B cell (primary cell): ENCODE data around the gene EML5. TPM values are rescaled to one million over a fixed set of nuclear protein-coding genes. Genes with fewer than 3 reads are reported as not detected.

ENCODE experiments used
- ATAC-seq: fragments of 200-7000 bp; cut with Tn5 transposase; one replicate; pipeline ENCODE4 v1.10.0; 2021; ENCODE audit warnings: low read depth, mild to moderate bottlenecking, moderate number of reproducible peaks, moderate library complexity
- CTCF ChIA-PET: fragments of 350-600 bp; sonication (Branson Sonifier 250); formaldehyde crosslinking; loops from one replicate; lab custom pipeline; 2021; ENCODE audit warnings: antibody characterized with exemption, inconsistent platforms; lab: Charles Lee
- POLR2A ChIA-PET: fragments of 350-600 bp; sonication (Branson Sonifier 250); formaldehyde crosslinking; loops from one replicate; lab custom pipeline; 2021; ENCODE audit warnings: antibody characterized with exemption; lab: Charles Lee
- DNase-seq: peaks from one replicate; pipeline ENCODE4 v3.0.0; 2013
- H2AFZ ChIP-seq: 2 replicates; pipeline ENCODE4 v1.6.1; 2012; ENCODE audit warnings: mild to moderate bottlenecking, low read depth, low read length; ENCODE audit not compliant: insufficient read depth, poor library complexity, severe bottlenecking
- H3K27ac ChIP-seq, 2 donors: 1 replicate in 1 of 2; 2 replicates in 1 of 2; pipeline ENCODE4 v1.5.1; 2012 to 2013; ENCODE audit warnings: low read length in 2 of 2, mild to moderate bottlenecking in 2 of 2, moderate library complexity in 1 of 2
- H3K27me3 ChIP-seq, 4 experiments: fragments of 200-600 bp in 1 of 4; sonication (generic) in 1 of 4; replicated peaks in 1 of 4; 1 replicate in 2 of 4; 2 replicates in 2 of 4; pipeline versions ENCODE4 v1.6.1 to v1.7.0; 2013 to 2016; ENCODE audit warnings: low read length in 3 of 4, mild to moderate bottlenecking in 2 of 4, mixed read lengths in 1 of 4, moderate library complexity in 1 of 4; ENCODE audit not compliant: insufficient read depth in 4 of 4, control insufficient read depth in 3 of 4; ENCODE audit errors: control extremely low read depth in 1 of 4
- H3K36me3 ChIP-seq, 2 experiments: replicated peaks in 1 of 2; 1 replicate in 1 of 2; 2 replicates in 1 of 2; pipeline versions ENCODE4 v1.6.1 to v1.7.1; 2013; ENCODE audit warnings: low read length in 1 of 2; ENCODE audit not compliant: insufficient read depth in 2 of 2, control insufficient read depth in 1 of 2; ENCODE audit errors: control extremely low read depth in 1 of 2, extremely low read depth in 1 of 2
- H3K4me1 ChIP-seq, 2 donors: fragments of 200-600 bp in 1 of 2; sonication (generic) in 1 of 2; 1 replicate in 1 of 2; 2 replicates in 1 of 2; pipeline versions ENCODE4 v1.5.1 to v1.6.1; 2013 to 2017; ENCODE audit warnings: low read length in 2 of 2; ENCODE audit not compliant: control insufficient read depth in 2 of 2, insufficient read depth in 2 of 2
- H3K4me2 ChIP-seq: replicated peaks from 2 replicates; pipeline ENCODE3; 2012; ENCODE audit warnings: mild to moderate bottlenecking, low read depth, low read length; ENCODE audit not compliant: poor library complexity, severe bottlenecking
- H3K4me3 ChIP-seq, 5 experiments: fragments of 200-600 bp in 1 of 5; sonication (generic) in 1 of 5; 1 replicate in 3 of 5; 2 replicates in 2 of 5; pipeline versions ENCODE4 v1.5.1 to v1.7.0; 2011 to 2016; ENCODE audit warnings: low read length in 4 of 5, mild to moderate bottlenecking in 4 of 5, low read depth in 2 of 5, control low read depth in 1 of 5, moderate library complexity in 1 of 5; ENCODE audit not compliant: insufficient read depth in 1 of 5; ENCODE audit errors: control extremely low read depth in 1 of 5, extremely low read depth in 1 of 5
- H3K79me2 ChIP-seq: fragments of 200-600 bp; sonication (generic); one replicate; pipeline ENCODE4 v1.6.0; 2016; ENCODE audit warnings: low read length; ENCODE audit not compliant: control insufficient read depth, insufficient read depth
- H3K9ac ChIP-seq: fragments of 200-600 bp; sonication (generic); 2 replicates; pipeline ENCODE4 v1.6.1; 2017; ENCODE audit warnings: mild to moderate bottlenecking, low read length, moderate library complexity
- H3K9me3 ChIP-seq, 3 donors: one replicate each; pipeline versions ENCODE4 v1.6.1 to v1.7.1; 2013; ENCODE audit warnings: low read length in 2 of 3; ENCODE audit not compliant: control insufficient read depth in 2 of 3, insufficient read depth in 1 of 3; ENCODE audit errors: control extremely low read depth in 1 of 3
- H4K20me1 ChIP-seq: 2 replicates; pipeline ENCODE4 v1.6.0; 2012; ENCODE audit warnings: mild to moderate bottlenecking, low read length; ENCODE audit not compliant: insufficient read depth, control insufficient read depth, poor library complexity, severe bottlenecking
- H3K27ac Mint-ChIP-seq: one replicate; pipeline ENCODE4 v1.8.0; 2021; ENCODE audit warnings: mixed read lengths
- H3K27me3 Mint-ChIP-seq: one replicate; pipeline ENCODE4 v1.8.0; 2021; ENCODE audit warnings: mixed read lengths
- H3K4me1 Mint-ChIP-seq: one replicate; pipeline ENCODE4 v1.8.0; 2021; ENCODE audit warnings: mixed read lengths
- H3K4me3 Mint-ChIP-seq: one replicate; pipeline ENCODE4 v1.8.0; 2021; ENCODE audit warnings: mixed read lengths
- H3K9me3 Mint-ChIP-seq: one replicate; pipeline ENCODE4 v1.8.0; 2022; ENCODE audit warnings: mixed read lengths; ENCODE audit not compliant: insufficient read depth
- EZH2 ChIP-seq: IDR thresholded peaks from 2 replicates; pipeline ENCODE4 v1.6.1; 2012; ENCODE audit warnings: borderline replicate concordance, low read depth, mild to moderate bottlenecking, moderate library complexity, low read length; ENCODE audit not compliant: insufficient read depth, poor library complexity, severe bottlenecking
- WGBS: methylation state at CpG from one replicate; pipeline ENCODE4 v1.1.5; 2013; ENCODE audit warnings: missing lambda C conversion rate; ENCODE audit not compliant: insufficient coverage; 5-methylcytosine and 5-hydroxymethylcytosine counted together
- intact Hi-C: fragments of 100-400 bp; cut with micrococcal nuclease; formaldehyde crosslinking; loops from one replicate; pipeline ENCODE4 v1.10.0; 2022
- polyA plus RNA-seq: library from polyadenylated mRNA; depleted of rRNA; stranded (reverse); fragments of >200 nt; gene quantifications from 2 replicates; pipeline ENCODE4 v1.2.3, GENCODE V29; 2012
- total RNA-seq, 2 donors: library from RNA; stranded (reverse); fragments of 120-200 nt in 1 of 2; gene quantifications; 1 replicate in 1 of 2; 2 replicates in 1 of 2; pipeline versions ENCODE4 v1.2.3 to v1.2.4, GENCODE V29; 2013 to 2022
- TF ChIP-seq, protein P1 (sequence below): fragments of 200-600 bp; IDR thresholded peaks from one replicate; pipeline ENCODE4 v1.8.0; 2022; ENCODE audit warnings: antibody characterized with exemption, mild to moderate bottlenecking

The EML5 gene
- total and polyA plus RNA-seq, 2 donors (not counting 1 experiment from before 2014, with no cell fraction given) = 1.7 to 6.9 TPM

DNA sequence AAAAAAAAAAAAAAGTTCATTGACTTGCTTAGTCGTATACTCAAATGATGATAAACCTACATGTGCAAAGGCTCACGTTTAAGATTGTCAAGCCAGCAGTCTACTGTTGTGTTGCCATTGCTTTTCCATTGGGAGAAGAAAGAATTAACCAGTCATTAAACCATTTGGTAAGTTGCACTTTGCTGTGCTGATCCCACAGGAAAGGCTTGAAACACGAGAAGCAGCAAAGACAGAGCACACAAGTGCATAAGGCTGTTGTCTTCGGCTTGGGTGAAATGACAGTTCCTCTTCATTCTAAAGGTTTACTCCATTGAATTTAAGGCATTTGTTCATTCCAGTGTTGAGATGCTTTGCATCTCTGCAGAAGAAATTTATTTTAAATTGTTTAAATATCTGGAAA, 179.8 kb downstream of the EML5 start:
- DNase-seq (no peak), ATAC-seq (no peak)
- H3K4me2 ChIP-seq = no peak overlapping the region
- H3K4me3 ChIP-seq = no peak overlapping the region
- H3K9me3 ChIP-seq = no peaks in the 10 kb centered on the region
- H3K79me2 ChIP-seq = no peaks in the 10 kb centered on the region
- 60% methylated on average over 1 of the region's 4 CpGs for WGBS
- peaks cover 13 to 40% of the 10 kb centered on the region in 2 experiments for H3K36me3 ChIP-seq
- H3K4me1 Mint-ChIP-seq = peaks cover 16% of the 10 kb centered on the region
- H3K9me3 Mint-ChIP-seq = no peaks in the 10 kb centered on the region
- H4K20me1 ChIP-seq = no peaks in the 10 kb centered on the region
- H3K4me3 Mint-ChIP-seq = no peak overlapping the region
- TF ChIP-seq, protein P1, sequence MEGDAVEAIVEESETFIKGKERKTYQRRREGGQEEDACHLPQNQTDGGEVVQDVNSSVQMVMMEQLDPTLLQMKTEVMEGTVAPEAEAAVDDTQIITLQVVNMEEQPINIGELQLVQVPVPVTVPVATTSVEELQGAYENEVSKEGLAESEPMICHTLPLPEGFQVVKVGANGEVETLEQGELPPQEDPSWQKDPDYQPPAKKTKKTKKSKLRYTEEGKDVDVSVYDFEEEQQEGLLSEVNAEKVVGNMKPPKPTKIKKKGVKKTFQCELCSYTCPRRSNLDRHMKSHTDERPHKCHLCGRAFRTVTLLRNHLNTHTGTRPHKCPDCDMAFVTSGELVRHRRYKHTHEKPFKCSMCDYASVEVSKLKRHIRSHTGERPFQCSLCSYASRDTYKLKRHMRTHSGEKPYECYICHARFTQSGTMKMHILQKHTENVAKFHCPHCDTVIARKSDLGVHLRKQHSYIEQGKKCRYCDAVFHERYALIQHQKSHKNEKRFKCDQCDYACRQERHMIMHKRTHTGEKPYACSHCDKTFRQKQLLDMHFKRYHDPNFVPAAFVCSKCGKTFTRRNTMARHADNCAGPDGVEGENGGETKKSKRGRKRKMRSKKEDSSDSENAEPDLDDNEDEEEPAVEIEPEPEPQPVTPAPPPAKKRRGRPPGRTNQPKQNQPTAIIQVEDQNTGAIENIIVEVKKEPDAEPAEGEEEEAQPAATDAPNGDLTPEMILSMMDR = no peak
- no peak for TF ChIP-seq EZH2
- no peak overlapping the region for H3K9ac ChIP-seq
- H3K27me3 ChIP-seq = no peaks in the 10 kb centered on the region
- H2AFZ ChIP-seq = no peak overlapping the region
- no peaks in the 10 kb centered on the region for H3K27me3 Mint-ChIP-seq
- intact Hi-C loops = no loop called here
- no peak overlapping the region for H3K27ac Mint-ChIP-seq
- peaks cover 9 to 11% of the 10 kb centered on the region in 2 donors for H3K4me1 ChIP-seq
- ChIA-PET POLR2A (no interaction called here), CTCF (no interaction called here)
- H3K27ac ChIP-seq = no peak overlapping the region

DNA sequence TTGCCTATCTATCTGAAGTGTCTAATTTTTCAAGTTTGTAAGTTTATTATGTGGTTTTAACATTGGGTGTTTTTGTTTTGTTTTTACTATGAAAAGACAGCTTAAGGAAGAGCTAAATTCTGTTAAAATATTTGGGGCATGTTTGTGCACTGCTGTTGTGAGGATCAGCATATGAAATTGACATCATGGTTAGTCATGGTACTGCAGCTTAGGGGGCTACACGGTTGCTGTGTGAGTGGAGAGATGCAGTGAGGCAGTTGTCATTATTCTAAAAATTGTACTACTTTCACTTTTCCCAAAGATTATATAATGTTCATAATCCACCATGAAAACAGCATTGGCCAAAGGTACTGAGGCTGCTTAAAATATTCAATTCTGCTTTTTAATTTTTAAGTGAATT, 180.9 kb downstream of the EML5 start:
- no peak overlapping the region for H3K27ac Mint-ChIP-seq
- no peak overlapping the region for H3K4me3 Mint-ChIP-seq
- Histone ChIP-seq H3K4me2 (no peak overlapping the region), H3K9me3 (no peaks in the 10 kb centered on the region), H3K27ac (no peak overlapping the region), H3K27me3 (no peaks in the 10 kb centered on the region), H2AFZ (no peak overlapping the region), H4K20me1 (no peaks in the 10 kb centered on the region), H3K9ac (no peak overlapping the region), H3K4me1 (peaks cover 9 to 11% of the 10 kb centered on the region in 2 donors), H3K36me3 (peaks cover 17 to 51% of the 10 kb centered on the region in 2 experiments), H3K79me2 (no peaks in the 10 kb centered on the region), H3K4me3 (no peak overlapping the region)
- ATAC-seq (no peak), DNase-seq (no peak)
- H3K4me1 Mint-ChIP-seq = peaks cover 16% of the 10 kb centered on the region
- CTCF ChIA-PET = no interaction called here
- POLR2A ChIA-PET = no interaction called here
- H3K27me3 Mint-ChIP-seq = no peaks in the 10 kb centered on the region
- no CpG with 5 or more reads among the region's 1 CpG for WGBS
- intact Hi-C loops = no loop called here
- TF ChIP-seq, protein P1 = no peak
- no peak for TF ChIP-seq EZH2
- no peaks in the 10 kb centered on the region for H3K9me3 Mint-ChIP-seq
